OCI-LY3 (cell line): Measurements from ENCODE around the gene MRPS18A.

Source experiments
- EZH2phosphoT487 ChIP-seq: fragments of 200-600 bp; shearing (Covaris generic); IDR thresholded peaks from 2 replicates; pipeline ENCODE4 v1.6.1; 2018; ENCODE audit warnings: antibody characterized with exemption, mixed run types, low read depth
- TF ChIP-seq, protein P1 (sequence below): fragments of 200-600, 300-600 bp; sonication (generic); IDR thresholded peaks from 2 replicates; pipeline ENCODE4 v1.5.1; 2014; ENCODE audit warnings: antibody characterized with exemption, low read length, low read depth

DNA sequence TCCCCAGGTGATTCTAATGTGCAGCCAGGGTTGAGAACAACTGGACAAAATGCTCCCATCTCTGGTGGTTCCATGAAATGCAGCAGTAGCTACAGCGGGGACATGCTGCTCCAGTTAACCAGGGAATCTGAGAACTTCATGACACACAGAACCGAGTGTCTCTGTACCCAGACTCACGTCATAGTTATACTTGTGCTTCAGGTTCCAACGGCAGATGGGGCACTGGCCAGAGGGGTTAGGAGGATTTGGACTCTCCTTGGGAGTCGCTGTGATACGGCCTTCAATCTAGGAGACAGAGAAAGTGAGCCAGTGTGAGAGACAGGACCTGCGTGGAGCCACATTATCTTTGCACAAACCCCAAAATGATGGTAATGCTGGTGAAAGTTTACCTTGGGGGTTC is 9.2 kb downstream of the MRPS18A start:
- TF ChIP-seq, protein P1, sequence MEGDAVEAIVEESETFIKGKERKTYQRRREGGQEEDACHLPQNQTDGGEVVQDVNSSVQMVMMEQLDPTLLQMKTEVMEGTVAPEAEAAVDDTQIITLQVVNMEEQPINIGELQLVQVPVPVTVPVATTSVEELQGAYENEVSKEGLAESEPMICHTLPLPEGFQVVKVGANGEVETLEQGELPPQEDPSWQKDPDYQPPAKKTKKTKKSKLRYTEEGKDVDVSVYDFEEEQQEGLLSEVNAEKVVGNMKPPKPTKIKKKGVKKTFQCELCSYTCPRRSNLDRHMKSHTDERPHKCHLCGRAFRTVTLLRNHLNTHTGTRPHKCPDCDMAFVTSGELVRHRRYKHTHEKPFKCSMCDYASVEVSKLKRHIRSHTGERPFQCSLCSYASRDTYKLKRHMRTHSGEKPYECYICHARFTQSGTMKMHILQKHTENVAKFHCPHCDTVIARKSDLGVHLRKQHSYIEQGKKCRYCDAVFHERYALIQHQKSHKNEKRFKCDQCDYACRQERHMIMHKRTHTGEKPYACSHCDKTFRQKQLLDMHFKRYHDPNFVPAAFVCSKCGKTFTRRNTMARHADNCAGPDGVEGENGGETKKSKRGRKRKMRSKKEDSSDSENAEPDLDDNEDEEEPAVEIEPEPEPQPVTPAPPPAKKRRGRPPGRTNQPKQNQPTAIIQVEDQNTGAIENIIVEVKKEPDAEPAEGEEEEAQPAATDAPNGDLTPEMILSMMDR: no peak
- TF ChIP-seq EZH2phosphoT487: no peak
